Fibroblast of peridontal ligament (primary cell): ENCODE measurements around the gene ASIC4.

Experiments
- DNase-seq: peaks from one replicate; pipeline ENCODE4 v3.0.0-alpha.2; 2010; ENCODE audit errors: extremely low read depth

The ASIC4 gene

DNA sequence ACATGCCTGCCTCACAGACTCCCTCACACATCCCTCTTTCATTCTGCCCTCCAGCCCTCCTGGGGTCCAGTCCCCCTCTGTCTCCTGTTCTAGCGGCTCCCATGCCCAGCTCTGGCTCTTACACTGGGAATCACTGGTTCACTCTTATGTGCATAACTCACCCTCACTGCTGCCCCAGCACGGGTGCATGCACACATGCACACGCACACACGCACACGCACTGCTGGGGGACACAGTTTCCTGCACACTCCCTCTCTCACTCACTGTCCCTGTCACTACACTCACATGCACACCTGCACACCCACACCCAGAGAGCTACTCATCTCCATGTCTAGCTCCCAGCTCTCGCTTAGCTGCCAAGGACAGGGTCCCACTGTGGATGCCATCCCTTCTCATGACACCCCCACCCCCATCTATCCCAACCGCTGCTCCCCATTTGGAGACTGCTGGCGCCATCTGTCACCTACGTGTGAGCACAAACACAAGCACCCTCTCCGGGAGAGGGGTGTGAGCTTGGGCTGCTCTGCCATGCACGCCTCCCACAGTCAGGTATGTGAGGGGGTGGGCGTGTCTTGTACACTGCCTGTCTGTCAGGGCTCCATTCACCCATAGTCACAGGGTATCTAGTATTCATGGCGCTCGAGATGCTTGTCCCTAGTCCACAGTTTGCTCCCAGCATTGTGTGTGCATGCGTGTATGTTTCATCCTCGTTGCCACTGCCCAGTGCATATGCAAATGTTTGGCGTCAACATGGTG lies 1.8 kb downstream of the ASIC4 start:
- no peak for DNase-seq

DNA sequence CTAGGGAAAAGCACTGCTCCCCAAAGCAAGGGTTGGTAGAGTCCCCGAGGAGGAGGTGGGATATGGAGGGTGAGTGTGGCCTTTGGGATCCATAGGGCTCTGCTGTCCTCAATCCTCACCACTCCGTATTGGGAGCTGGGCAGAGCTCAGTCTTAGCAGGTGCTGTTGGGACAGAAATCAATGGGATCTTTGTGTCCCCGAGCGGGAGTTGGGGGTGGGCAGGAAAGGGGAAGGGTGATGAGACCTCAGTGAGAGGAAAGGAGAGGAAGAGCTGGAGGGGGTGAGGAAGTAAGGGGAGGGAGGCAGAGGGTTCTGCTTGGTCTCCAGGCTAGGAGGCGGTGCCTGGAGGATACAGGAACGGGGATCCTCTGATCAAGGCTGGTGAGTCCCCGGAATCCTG lies 2.6 kb downstream of the ASIC4 start:
- no peak for DNase-seq

DNA sequence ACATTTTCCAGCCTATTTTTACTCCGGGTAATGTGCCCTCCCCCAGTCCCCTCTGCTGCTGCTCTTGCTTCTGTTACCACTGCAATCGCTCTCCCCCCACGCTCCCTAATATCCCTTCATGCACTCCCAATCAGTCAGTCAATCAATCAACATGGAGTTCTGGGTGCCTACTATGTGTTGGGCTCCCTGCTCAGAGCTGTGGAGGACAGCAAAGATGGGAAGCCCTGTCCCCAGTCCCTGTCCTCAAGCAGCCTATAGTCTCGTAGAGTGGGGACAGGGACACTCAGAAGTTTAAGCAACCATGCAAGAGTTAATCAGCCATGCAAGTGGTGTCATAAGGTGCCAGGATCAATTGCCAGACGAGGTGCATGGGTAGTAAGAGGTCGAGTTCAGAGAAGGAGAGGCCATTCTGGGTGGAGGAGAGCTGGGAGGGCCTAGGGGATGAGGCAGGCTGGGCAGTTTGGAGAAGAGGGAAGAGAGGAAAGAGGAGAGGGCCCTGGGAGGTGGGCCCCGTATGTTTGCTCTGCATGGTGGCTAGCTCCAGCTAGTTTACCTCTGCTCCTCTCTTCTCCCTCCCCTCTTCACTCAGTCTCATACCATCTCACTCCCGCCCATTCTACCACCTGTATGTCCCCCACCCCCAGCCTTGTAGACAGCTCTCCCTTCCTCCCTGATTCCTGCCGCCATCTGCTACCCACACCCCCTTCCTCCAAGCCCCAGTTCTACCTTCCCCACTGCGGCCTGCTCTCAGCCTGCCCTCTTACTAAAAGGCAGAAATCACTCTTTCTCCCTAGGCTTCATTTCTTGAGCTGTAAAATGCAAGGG lies 3.9 kb downstream of the ASIC4 start:
- DNase-seq: no peak

DNA sequence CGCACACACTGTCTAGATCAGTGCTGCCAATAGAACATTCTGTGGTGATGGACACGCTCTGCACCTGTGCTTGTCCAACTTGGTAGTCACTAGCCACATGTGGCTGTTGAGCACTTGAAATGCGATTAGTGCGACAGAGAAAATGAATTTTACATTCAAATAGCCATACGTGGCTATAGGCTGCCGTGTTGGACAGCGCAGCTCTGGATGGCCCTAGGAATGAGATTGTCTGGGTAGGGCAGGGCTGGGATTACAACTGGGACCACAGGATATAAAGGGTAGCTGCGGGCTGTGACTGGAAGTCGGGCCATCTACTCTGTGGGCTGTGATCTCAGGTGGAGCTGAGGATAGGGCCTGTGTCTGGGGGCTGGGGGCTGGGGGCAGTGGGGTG lies 5.2 kb downstream of the ASIC4 start:
- no peak for DNase-seq

DNA sequence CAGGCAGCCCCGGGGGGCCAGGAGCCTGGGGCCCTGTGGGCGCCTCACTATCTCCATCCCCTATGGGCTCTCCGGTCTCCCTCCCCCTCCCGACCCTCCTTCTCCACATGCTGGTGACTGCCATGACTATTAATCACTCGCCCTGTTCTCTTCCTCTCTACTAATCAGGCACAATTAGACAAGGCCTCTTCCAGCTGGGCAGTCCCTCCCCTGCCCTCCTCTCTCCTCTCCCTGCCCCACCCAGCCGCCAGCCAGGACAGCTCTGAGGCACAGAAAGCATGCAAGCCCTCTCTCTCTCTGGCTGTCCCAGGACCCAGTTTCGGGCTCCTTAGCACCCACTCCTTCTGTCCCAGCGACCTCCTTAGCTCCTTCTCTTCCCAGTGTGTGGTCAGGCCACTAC lies 5.8 kb downstream of the ASIC4 start:
- no peak for DNase-seq

DNA sequence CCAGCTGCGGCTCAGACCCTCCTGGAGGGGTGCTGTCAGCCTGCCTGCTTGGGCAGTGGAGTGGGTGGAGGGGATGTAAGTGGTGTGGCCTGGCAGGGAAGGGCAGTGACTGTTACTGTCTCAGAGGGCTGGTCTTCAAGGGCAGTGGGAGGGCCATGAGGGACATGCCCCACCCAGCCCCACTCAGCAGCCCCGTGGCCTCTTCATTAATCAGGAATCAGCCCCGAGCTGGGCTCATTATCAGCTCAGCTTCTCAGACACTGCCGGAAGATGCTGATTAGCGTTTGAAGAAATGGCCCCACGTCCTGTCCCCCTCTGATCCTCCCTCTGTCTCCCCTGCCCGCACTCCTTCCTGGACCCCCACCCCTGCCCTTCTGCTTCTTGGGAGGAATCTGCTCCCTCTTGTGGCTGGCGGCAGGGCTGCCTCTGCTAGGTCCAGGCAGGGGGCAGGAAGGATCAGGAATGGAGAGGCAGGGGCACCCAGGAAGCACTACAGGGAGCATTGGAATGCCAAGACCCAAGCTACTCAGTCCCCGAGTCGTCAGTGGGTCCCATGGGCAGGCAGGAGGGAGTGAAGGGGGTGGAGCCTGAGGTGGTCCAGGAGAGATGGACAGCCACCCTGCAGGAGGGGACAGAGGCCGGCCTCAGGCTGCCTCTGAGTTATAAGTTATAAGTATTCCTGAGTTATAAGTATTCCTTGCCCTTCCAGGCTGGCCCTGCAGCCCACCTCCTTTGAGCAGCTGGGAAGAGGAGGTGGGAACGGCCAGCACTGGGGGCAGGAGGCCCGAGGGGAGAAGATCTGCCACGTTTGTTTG lies 7.0 kb downstream of the ASIC4 start:
- no peak for DNase-seq

DNA sequence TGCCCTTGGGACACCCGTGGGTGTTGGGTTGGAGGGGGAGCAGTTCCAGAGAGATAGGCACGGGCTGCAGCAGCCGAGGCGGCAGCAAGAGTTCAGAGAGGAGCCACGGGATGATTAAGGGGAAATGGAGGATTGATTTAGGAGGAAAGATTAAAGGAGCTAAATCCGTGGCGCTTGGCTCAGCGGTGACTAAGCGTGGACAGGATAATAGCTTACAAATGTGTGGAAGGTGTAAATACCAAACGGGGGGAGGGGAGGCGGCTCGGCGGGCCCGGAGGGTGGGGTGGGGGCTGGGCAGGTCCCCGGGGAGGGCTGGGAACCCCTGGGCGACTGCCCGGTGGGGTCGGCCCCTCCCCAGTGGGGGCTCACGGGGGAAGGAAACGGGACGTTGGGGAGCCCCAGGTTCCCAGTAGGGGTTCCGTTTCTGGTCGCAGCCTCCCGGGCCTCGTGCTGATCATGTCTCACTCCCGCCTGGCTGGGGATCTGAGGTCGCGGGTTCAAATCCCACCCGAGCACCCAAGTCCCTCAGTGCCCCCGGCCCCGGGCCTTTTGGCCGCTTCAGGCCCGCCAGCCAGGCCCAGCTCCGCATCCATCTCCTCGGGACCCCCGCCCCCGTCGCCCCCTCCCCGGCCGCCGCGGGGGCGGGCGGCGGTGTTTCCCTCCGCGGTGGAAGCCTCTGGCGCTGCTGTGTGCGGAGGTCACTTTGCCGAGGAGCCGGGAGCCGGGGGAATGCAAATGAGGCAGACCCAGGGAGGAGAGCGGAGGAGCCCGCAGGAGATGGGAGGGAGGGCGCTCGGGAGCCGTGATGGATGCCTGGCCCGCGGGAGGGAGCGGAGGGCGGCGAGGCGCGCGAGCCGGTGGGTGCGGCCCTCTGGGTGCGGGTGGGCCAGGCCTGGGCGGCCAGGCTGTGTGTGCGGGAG lies 8.1 kb downstream of the ASIC4 start:
- DNase-seq: peak; percentile 66

DNA sequence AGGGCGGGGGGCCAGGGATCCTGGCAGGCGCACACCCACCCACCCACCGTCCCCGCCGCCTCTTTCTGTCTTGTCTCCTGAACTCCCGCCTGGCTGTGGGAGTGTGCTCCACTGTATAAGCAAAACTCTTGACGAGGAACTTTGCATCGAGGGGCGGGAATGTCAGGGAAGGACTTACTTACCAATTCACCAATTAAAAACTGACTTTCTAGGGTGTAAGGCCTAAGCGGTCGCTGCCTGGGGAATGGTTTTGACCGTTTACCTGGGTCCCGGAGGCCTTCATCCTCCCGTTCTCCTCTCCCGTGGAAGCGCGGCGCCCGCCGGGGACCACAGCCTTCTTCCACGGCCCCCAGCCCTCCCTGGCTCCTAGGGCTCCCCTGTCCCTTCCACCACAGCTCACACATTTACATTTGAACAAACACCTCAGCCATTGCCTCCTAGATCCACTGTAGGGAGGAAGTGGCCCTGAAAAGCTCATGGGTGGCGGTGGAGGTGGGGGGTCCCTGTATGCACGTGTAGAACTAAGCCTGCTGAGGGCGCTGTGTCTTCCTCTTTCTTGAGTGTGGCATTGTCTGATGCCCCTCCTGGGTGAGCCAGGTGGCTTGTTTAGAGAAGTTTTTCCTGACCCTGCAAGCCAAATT lies 8.9 kb downstream of the ASIC4 start:
- DNase-seq: no peak

DNA sequence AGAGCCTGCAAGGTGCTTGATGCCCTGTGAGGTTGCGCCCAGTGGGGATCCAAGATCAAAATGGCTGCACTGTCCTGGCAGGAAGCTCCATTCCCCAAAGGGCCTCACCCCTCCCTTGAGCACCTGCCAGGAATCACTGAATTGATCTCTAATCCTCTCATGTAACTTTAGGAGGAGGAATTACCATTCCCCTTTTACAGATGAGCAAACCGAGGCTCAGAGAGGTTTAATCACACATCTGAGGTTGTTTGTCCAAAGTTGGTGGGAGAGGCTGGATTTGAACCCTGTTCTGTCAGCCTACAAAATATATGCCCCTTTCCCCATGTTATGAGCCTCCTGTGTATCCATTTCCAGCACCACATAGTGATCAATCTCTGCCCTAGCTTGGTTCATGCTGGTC lies 10.5 kb downstream of the ASIC4 start:
- DNase-seq: no peak

DNA sequence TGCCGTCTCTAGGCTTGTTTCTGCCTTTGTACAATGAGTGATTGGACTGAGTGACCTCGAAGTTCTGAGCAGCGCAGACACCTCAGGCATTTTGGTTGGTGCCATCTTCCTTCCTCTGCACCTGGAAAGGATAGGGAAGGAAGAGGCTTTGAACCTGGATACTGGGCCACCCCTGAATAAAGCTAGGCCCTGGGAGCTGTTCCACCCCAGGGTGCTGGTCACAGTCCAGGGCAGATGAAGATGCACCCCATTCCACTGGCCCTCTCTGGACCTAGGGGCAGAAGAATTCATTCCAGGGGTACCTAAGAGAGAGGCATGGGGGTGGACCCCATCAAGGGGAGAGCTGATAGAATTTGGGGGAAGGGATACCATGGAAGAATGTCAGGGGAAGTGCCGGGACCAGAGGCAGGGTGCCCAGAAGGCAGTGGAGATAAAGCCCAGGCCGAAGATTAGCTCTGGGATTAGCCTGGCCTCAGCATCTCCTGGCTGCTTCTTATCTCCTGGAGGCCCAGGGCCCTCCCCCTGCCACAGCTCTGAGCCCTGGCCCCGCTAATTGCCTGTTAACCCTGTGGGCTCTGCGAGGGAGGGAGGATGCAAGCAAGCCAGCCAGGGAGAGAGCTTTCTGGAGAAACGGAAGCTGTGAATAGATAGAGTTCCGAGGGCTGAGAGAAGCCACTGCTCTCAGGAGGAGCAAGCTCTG lies 11.4 kb downstream of the ASIC4 start:
- DNase-seq: no peak

DNA sequence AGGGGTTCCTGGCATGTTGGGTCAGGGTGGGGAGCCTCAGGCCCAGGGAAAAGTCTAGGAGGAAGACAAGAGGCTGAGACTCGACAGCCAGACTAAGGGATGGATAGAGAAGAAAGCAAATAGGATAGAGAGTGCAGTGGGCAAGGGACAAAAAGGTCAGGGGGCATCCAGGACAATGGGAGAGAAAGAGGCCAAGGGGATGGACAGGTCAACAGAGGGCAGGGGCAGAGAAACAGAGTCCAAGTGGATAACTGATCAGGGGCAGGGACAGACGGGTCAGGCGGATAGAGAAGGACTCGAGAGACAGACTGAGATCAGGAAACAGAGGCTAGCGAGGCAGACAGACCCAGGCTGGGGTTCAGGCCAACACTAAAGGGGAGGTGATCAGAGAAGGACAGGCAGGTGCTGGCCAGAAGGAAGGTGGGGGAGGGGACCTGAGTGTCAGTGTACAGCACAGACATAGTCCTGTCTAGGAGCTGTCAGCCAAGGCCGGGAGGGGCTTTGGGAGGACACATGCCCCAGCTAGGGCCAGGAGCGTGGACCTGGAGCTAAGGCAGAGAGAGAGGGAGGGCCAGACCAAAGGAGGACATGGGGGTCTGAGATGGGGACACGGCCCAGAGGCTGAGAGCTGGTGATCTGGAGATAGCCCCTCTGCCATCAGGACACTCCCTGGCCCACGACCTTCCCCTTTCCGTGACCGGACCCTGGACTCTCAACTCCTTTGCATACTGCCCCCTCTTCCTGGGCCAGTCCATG lies 12.2 kb downstream of the ASIC4 start:
- no peak for DNase-seq

DNA sequence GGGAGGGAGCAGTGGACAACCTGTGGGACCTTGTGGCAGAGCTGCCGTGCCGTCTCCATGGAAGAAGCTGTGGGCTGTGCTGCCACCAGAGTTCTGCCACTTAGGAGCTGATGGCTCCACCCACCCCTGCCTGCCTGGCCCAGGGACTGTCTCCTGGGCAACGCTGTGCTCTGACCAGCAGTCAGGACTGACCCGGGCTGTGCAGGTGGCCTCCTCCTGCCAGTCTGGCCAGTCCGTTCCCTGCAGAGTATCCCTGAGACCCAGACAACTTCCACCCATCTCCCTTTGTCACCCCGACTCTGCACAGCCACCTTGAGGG lies 12.8 kb downstream of the ASIC4 start:
- DNase-seq: no peak

DNA sequence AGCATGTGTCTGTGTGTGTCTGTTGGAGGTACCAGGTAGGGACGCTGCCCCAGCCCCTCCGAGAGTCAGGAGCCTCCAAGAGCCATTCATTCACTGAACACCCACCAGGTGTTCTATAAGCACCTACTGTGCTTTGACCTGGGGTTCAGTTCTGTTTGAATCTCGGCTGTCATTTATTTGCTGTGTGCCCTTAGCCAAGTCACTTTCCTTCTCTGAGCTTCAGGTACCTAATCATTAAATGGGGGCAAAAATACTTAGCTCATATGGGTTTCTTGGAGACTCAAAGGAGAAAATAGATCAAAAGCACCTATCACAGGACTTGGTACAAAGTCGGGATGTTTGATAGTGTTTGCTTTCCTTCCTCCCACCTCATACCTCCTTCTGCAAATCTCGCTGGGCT lies 13.2 kb downstream of the ASIC4 start:
- DNase-seq: no peak

DNA sequence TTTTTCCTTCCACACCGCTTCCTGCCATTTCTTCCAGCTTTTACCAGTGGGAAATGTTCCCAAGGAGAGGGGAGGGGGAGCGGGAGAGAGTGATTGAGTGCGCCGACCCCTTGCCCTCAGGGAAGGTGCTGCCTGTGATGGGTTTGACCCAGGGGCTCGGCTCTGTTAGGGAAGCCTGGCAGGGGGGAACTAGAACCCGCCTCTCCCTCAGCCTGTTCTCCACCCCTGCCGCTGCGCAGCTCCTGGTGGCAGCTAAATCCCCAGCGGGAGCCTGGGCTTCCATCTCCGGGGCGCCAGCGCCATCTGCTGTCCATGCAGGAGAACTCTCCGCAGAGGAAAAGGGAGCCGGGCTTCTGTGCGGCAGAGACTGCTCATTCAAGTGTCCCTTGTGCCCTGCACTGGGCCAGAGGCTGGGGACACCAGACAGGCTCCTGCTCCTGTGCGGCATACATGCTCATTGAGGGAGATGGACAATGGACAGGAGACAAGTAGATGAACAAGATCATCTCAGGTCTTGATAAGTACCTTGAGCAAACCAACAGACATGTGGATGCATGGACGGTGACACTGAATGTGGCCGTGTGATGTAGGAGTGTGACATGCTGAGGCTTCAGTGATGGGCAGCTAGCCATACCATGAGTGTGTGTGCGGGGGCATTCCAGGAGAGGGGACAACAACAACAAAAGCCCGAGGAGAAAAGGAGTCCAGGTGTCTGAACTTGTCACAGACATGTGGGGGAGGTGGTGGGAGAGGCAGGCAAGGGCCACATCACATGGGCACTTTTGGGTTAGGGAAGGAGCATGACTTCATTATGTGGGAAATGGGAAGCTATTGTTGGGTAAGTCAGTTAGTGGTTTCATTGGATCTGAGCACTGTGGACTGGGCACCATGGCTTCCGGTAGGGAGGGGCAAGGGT lies 16.0 kb downstream of the ASIC4 start:
- DNase-seq: peak; percentile 81

DNA sequence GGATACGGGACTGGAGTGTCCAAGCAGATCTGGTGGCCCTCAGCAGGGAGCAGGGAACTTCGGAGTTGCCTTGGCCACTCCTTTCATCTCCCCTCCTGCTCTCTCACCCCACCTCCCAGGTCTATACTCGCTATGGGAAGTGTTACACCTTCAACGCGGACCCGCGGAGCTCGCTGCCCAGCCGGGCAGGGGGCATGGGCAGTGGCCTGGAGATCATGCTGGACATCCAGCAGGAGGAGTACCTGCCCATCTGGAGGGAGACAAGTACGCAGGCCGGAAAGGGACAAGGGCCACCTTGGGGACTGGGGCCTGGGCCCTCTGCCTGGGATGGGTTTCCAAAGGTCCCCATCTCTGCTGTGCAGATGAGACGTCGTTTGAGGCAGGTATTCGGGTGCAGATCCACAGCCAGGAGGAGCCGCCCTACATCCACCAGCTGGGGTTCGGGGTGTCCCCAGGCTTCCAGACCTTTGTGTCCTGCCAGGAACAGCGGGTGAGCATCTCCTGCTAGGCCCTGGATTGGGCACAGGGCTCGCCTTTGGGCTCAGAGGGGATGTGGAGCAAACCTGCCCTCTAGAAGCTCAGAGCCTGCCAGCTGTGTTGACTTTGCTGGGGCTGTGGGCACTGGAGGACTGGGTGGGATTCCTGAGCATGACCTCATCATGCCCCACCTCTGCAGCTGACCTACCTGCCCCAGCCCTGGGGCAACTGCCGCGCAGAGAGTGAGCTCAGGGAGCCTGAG lies 17.5 kb downstream of the ASIC4 start:
- no peak for DNase-seq

DNA sequence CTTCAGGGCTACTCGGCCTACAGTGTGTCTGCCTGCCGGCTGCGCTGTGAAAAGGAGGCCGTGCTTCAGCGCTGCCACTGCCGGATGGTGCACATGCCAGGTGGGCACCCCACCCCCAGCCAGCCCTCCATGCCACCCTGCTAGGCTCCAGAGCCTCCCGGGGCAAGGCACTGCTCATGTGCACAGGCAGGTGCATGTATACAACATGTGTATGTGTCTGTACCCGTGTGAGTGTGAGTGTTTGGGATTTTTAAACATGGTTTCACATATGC lies 18.0 kb downstream of the ASIC4 start:
- no peak for DNase-seq

DNA sequence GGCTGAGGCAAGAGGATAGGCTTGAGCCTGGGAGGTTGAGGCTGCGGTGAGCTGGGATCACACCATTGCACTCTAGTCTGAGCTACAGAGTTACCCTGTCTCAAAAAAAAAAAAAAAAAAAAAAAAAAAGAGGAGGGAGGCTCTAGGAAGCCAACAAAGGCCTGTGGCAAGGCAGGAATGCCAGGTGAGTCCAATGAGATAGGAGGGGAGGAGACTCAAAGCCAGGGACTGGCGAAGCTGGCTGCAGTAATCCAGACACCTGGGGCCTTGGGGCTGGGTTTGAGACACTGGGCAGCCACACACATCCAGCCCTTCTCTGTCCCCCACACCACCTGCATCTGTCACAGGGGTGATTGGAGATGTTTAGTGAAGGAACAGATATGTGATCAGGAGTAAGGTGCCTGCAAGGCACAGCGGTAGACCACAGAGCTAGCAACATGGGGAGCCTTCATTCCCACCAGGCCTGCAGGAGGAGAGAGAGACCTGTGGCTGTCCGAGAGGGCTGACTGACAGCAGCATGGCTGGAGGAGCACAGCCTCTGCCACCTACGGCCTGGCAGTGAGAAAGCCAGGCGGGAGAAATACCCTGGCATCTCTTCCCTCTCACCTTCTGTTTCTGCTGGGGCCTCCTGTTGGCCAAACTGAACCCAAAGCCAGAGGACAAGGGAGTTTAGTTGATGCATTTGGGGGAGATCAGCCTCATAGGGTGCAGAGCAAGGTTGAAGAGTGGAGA lies 19.8 kb downstream of the ASIC4 start:
- DNase-seq: no peak

DNA sequence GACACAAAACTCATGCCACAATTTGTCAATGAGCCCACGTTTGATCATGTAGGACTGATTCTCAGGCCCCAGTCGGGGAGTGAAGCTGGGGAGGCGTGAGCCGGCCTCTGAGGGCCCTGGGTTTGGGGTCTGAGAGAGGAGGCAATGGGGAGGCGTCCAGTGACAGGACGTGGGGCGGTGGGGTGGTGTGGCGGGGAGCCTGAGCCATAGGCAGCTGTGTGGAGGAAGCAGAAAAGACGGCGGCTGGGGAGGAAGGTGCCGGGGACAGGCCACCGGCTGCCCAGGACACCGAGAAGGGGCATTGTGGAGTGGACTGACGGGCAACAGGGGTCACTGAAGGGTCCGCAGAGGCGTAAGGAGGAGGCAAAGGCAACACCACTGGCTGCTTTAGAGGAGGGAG lies 22.1 kb downstream of the ASIC4 start:
- no peak for DNase-seq
